SW480 (cell line): ENCODE data around the gene DMD.
"Not testable (repeated sequence)": the region's sequence is repeated elsewhere in the genome, so short reads cannot be mapped to it uniquely, and the experiment has no call there.

Experiments used
- DNase-seq: peaks from one replicate; pipeline ENCODE4 v3.0.0-alpha.2; 2016; ENCODE audit warnings: low spot score

The DMD gene

GRCh38 chrX:31521941-31522340, 1689.4 kb downstream of the DMD start:
- DNase-seq = no peak

GRCh38 chrX:31516527-31516926, 1694.8 kb downstream of the DMD start:
- no peak for DNase-seq

GRCh38 chrX:31508338-31508737, 1703.0 kb downstream of the DMD start:
- no peak for DNase-seq

GRCh38 chrX:31506928-31507327, 1704.4 kb downstream of the DMD start:
- no peak for DNase-seq

- no peak for DNase-seq
Observed at GRCh38 chrX:31506360-31506759, 1705.0 kb downstream of the DMD start.

GRCh38 chrX:31500921-31501320, 1710.4 kb downstream of the DMD start:
- no peak for DNase-seq

- DNase-seq = no peak
Observed at GRCh38 chrX:31499109-31499508, 1712.2 kb downstream of the DMD start.

GRCh38 chrX:31497086-31497485, 1714.3 kb downstream of the DMD start:
- DNase-seq = no peak

GRCh38 chrX:31487951-31488350, 1723.4 kb downstream of the DMD start:
- no peak for DNase-seq

GRCh38 chrX:31483336-31483735, 1728.0 kb downstream of the DMD start:
- no peak for DNase-seq

- DNase-seq = no peak
Observed at GRCh38 chrX:31480696-31481095, 1730.7 kb downstream of the DMD start.

- no peak for DNase-seq
Observed at GRCh38 chrX:31471229-31471628, 1740.1 kb downstream of the DMD start.

GRCh38 chrX:31470753-31471152, 1740.6 kb downstream of the DMD start:
- not testable (repeated sequence) for DNase-seq

GRCh38 chrX:31464306-31464915, 1746.9 kb downstream of the DMD start:
- DNase-seq = no peak

- no peak for DNase-seq
Observed at GRCh38 chrX:31461266-31461665, 1750.1 kb downstream of the DMD start.

GRCh38 chrX:31459361-31459760, 1752.0 kb downstream of the DMD start:
- no peak for DNase-seq

GRCh38 chrX:31449965-31450364, 1761.4 kb downstream of the DMD start:
- DNase-seq = no peak

- DNase-seq = no peak
Observed at GRCh38 chrX:31449081-31449480, 1762.3 kb downstream of the DMD start.

- DNase-seq = no peak
Observed at GRCh38 chrX:31445542-31445941, 1765.8 kb downstream of the DMD start.

- DNase-seq = no peak
Observed at GRCh38 chrX:31443654-31444053, 1767.7 kb downstream of the DMD start.

- DNase-seq = no peak
Observed at GRCh38 chrX:31440546-31440945, 1770.8 kb downstream of the DMD start.

- DNase-seq = no peak
Observed at GRCh38 chrX:31436424-31436823, 1774.9 kb downstream of the DMD start.

GRCh38 chrX:31435592-31435991, 1775.8 kb downstream of the DMD start:
- no peak for DNase-seq

GRCh38 chrX:31433856-31434255, 1777.5 kb downstream of the DMD start:
- DNase-seq = no peak

- DNase-seq = no peak
Observed at GRCh38 chrX:31429915-31430314, 1781.4 kb downstream of the DMD start.
